Activated CD4-positive, alpha-beta T cell treated with anti-CD3 and anti-CD28 coated beads for 4 hours (primary cell): ENCODE data around the gene LRIT2.

Source experiments
- DNase-seq, 2 donors: peaks; one replicate each; pipeline ENCODE4 v3.0.0-alpha.2; 2020

The LRIT2 gene

GRCh38 chr10:84205049-84205852 lies 20.1 kb downstream of the LRIT2 start:
- DNase-seq: peak; percentile 42 to 50

- no peak for DNase-seq
Observed at GRCh38 chr10:84204610-84205009, 20.7 kb downstream of the LRIT2 start.

GRCh38 chr10:84204122-84204521 lies 21.2 kb downstream of the LRIT2 start:
- DNase-seq: no peak

GRCh38 chr10:84202349-84202748 lies 23.0 kb downstream of the LRIT2 start:
- DNase-seq: no peak

GRCh38 chr10:84201682-84202081 lies 23.7 kb downstream of the LRIT2 start:
- no peak for DNase-seq

- no peak for DNase-seq
Observed at GRCh38 chr10:84201244-84201606, 24.1 kb downstream of the LRIT2 start.

GRCh38 chr10:84200537-84201243 lies 24.7 kb downstream of the LRIT2 start:
- no peak for DNase-seq

- DNase-seq: no peak
Observed at GRCh38 chr10:84198206-84198915, 27.0 kb downstream of the LRIT2 start.

GRCh38 chr10:84197643-84198042 lies 27.7 kb downstream of the LRIT2 start:
- no peak for DNase-seq

GRCh38 chr10:84196941-84197340 lies 28.4 kb downstream of the LRIT2 start:
- DNase-seq: no peak

- DNase-seq: no peak
Observed at GRCh38 chr10:84196083-84196482, 29.3 kb downstream of the LRIT2 start.

- no peak for DNase-seq
Observed at GRCh38 chr10:84195044-84195830, 30.1 kb downstream of the LRIT2 start.

- peak in 1 of 2 donors; percentile 8 for DNase-seq
Observed at GRCh38 chr10:84194424-84195043, 30.8 kb downstream of the LRIT2 start, which contains the start of gene CDHR1. Gene CDHR1, plus strand, starts transcription at chr10:84194537. Its CDS starts 224 bp downstream, at chr10:84194761.

GRCh38 chr10:84193846-84194423 lies 31.4 kb downstream of the LRIT2 start:
- no peak for DNase-seq

GRCh38 chr10:84193327-84193726 lies 32.0 kb downstream of the LRIT2 start:
- DNase-seq: no peak

GRCh38 chr10:84191106-84191505 lies 34.2 kb downstream of the LRIT2 start:
- DNase-seq: no peak

GRCh38 chr10:84190621-84191020 lies 34.7 kb downstream of the LRIT2 start:
- no peak for DNase-seq

GRCh38 chr10:84188815-84189214 lies 36.5 kb downstream of the LRIT2 start:
- DNase-seq: no peak

- no peak for DNase-seq
Observed at GRCh38 chr10:84185526-84186175, 39.7 kb downstream of the LRIT2 start.

- DNase-seq: no peak
Observed at GRCh38 chr10:84184517-84184916, 40.8 kb downstream of the LRIT2 start.

- DNase-seq: no peak
Observed at GRCh38 chr10:84181631-84182030, 43.7 kb downstream of the LRIT2 start.
